Sigmoid colon (tissue), 7 donors: Measurements from ENCODE around the gene TBC1D16. TPM values are rescaled to one million over a fixed set of nuclear protein-coding genes. Genes with fewer than 3 reads are reported as not detected.

Experiments used
- DNase-seq: peaks from one replicate; pipeline ENCODE4 v3.0.0-alpha.2; 2019
- H3K27ac ChIP-seq, 4 donors: fragments of 200-600 bp; sonication (generic); one replicate each; pipeline ENCODE4 v1.5.1; 2016 to 2019; ENCODE audit warnings: mild to moderate bottlenecking in 1 of 4
- H3K27me3 ChIP-seq, 3 donors: fragments of 200-600 bp; sonication (generic); one replicate each; pipeline ENCODE4 v1.5.1; 2019; ENCODE audit warnings: mild to moderate bottlenecking in 1 of 3
- H3K36me3 ChIP-seq, 4 donors: fragments of 200-600 bp; sonication (generic); one replicate each; pipeline ENCODE4 v1.5.1; 2016 to 2019
- H3K4me1 ChIP-seq, 4 donors: fragments of 200-600 bp; sonication (generic); one replicate each; pipeline ENCODE4 v1.5.1; 2017 to 2019
- H3K4me3 ChIP-seq, 4 donors: fragments of 200-600 bp; sonication (generic); one replicate each; pipeline ENCODE4 v1.5.1; 2017 to 2019; ENCODE audit warnings: mild to moderate bottlenecking in 2 of 4, moderate library complexity in 1 of 4
- H3K9me3 ChIP-seq, 4 donors: fragments of 200-600 bp in 3 of 4; sonication (generic) in 3 of 4; one replicate each; pipeline versions ENCODE4 v1.5.1 to v1.6.1; 2013 to 2019
- EP300 ChIP-seq, 4 donors: sonication (generic); formaldehyde crosslinking; IDR thresholded peaks; one replicate each; pipeline ENCODE4 v1.6.1; 2017; ENCODE audit warnings: antibody characterized with exemption in 4 of 4
- POLR2A ChIP-seq, 2 donors: fragments of 450-650 bp; IDR thresholded peaks; one replicate each; pipeline ENCODE4 v1.6.1; 2016; ENCODE audit warnings: antibody characterized with exemption in 2 of 2, mild to moderate bottlenecking in 2 of 2, moderate library complexity in 2 of 2
- POLR2AphosphoS5 ChIP-seq, 4 donors: sonication (generic); formaldehyde crosslinking; IDR thresholded peaks; one replicate each; pipeline ENCODE4 v1.6.1; 2017; ENCODE audit warnings: antibody characterized with exemption in 4 of 4
- WGBS, 2 donors: extraction: QIAGEN DNeasy Blood & Tissue Kit; methylation state at CpG; one replicate each; pipeline ENCODE4 v1.1.7; 2013; 5-methylcytosine and 5-hydroxymethylcytosine counted together
- intact Hi-C: fragments of 100-400 bp; cut with DNase I; formaldehyde crosslinking; loops from one replicate; pipeline ENCODE4 v1.15.1; 2023
- polyA plus RNA-seq, 3 donors: library from polyadenylated mRNA; stranded (reverse); fragments of 200-250 nt; gene quantifications; one replicate each; pipeline ENCODE4 v1.2.3, GENCODE V29; 2013
- total RNA-seq, 4 donors: library from RNA; depleted of rRNA; stranded (reverse); fragments of >200 nt; gene quantifications; one replicate each; pipeline ENCODE4 v1.1.0, GENCODE V29; 2016
- TF ChIP-seq, protein P1 (sequence below), 4 experiments: fragments of 450-650 bp in 3 of 4; fragments of 200-600 bp in 1 of 4; IDR thresholded peaks; one replicate each; pipeline ENCODE4 v1.5.1; 2016 to 2019; ENCODE audit warnings: antibody characterized with exemption in 4 of 4, mild to moderate bottlenecking in 3 of 4, moderate library complexity in 2 of 4
- donor health status: healthy with polysubstance abuse.
- donor health status: Bipolar disorder and iron deficiency.
- donor health status: healthy.

TBC1D16 gene
- total and polyA plus RNA-seq, 7 donors = 3.6 to 21.9 (median 15.7) TPM

DNA sequence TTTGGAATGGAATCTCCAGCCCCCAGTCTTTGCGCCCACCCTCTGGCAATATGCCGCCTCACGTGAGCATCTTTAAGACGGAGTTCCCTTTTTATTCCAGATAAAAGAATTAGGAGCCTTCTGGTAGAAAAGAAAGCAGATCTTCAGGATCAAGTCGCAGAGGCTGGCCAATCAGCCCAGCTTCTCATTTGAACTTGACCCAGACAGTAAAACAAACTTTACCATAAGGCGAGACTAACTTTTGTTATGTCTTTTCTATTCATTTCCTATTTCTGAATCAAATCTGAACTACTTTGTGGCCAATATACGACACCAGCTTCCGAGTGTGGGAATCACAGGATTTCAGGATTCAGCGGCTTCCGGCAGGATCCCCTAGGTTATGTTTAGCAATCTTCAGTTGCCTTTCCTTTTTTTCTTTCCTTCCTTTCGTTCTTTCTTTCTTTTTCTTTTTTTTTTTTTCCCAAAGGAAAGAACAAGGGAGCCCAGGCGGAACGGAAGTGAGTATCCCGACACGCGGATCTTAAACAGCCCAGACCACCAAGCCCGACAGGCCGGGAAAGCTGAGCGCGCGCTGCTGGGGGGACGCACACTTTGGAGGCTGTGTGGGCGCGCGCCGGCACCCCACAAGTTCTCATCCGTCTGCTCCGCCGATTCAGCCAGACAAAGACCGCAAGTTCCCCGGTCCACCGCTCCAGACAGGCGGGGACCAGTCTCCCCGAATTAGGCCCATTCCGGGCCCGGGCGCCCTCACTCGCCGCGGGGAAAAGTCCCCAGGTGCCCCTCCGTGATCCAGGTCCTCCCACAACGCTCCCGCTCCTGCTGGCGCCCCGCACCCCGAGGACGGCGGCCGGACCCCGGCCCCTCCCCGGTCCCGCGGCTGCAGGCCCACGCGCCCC lies 633 bp downstream of the TBC1D16 start:
- Histone ChIP-seq H3K36me3 (peaks cover 0 to 5% (median 1%) of the 10 kb centered on the region in 4 donors), H3K4me1 (peaks cover 0 to 26% (median 13%) of the 10 kb centered on the region in 4 donors), H3K4me3 (peak overlapping the region; percentile 58 to 87 (median 76)), H3K27ac (peak overlapping the region; percentile 82 to 96 (median 87)), H3K9me3 (no peaks in the 10 kb centered on the region), H3K27me3 (no peaks in the 10 kb centered on the region)
- intact Hi-C loops = loop anchor here (1.0 to 5.0 kb wide), 5 partner anchors 26 to 227 kb away; partner anchors contain the start of genes GAA and RNF213
- no peak for TF ChIP-seq EP300 (IDR thresholded peaks at IDR 0.05)
- TF ChIP-seq, protein P1, sequence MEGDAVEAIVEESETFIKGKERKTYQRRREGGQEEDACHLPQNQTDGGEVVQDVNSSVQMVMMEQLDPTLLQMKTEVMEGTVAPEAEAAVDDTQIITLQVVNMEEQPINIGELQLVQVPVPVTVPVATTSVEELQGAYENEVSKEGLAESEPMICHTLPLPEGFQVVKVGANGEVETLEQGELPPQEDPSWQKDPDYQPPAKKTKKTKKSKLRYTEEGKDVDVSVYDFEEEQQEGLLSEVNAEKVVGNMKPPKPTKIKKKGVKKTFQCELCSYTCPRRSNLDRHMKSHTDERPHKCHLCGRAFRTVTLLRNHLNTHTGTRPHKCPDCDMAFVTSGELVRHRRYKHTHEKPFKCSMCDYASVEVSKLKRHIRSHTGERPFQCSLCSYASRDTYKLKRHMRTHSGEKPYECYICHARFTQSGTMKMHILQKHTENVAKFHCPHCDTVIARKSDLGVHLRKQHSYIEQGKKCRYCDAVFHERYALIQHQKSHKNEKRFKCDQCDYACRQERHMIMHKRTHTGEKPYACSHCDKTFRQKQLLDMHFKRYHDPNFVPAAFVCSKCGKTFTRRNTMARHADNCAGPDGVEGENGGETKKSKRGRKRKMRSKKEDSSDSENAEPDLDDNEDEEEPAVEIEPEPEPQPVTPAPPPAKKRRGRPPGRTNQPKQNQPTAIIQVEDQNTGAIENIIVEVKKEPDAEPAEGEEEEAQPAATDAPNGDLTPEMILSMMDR (IDR thresholded peaks at IDR 0.05) = no peak
- TF ChIP-seq POLR2A (IDR thresholded peaks at IDR 0.05) = no peak
- TF ChIP-seq POLR2AphosphoS5 (IDR thresholded peaks at IDR 0.05) = no peak
- WGBS, 2 donors = 1 to 3% methylated on average over 55 of the region's 55 CpGs
- no peak for DNase-seq

DNA sequence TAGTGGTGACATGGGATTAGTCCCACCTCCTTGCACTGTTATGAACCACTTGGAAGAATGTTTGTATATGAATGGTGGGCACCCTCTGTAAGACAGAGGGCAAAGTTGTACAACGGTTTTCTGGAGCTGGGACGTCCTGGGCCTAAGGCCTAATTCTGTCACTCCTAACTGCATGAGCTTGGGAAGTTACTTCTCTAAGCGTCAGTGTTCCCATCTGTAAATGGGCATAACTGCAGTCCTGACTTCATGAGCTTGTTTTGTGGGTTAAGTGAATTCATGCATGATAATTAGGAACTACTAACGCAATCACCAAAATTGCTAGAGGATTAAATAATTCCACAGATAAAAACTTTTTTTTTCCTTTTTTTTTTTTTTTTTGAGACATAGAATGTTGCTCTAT lies 1.8 kb downstream of the TBC1D16 start:
- Histone ChIP-seq H3K36me3 (no peaks in the 10 kb centered on the region), H3K4me3 (peak overlapping the region in 1 of 4 donors; percentile 86), H3K27ac (no peak overlapping the region), H3K27me3 (no peaks in the 10 kb centered on the region), H3K9me3 (no peaks in the 10 kb centered on the region), H3K4me1 (peaks cover 0 to 32% (median 14%) of the 10 kb centered on the region in 4 donors)
- 93 to 95% methylated on average over 4 of the region's 4 CpGs for WGBS, 2 donors
- DNase-seq = no peak
- intact Hi-C loops = loop anchor here (2.0 kb wide), 1 partner anchor 25 kb away; no protein-coding TSS in a partner anchor
- TF ChIP-seq EP300 (IDR thresholded peaks at IDR 0.05) = no peak
- TF ChIP-seq, protein P1 (IDR thresholded peaks at IDR 0.05) = no peak

DNA sequence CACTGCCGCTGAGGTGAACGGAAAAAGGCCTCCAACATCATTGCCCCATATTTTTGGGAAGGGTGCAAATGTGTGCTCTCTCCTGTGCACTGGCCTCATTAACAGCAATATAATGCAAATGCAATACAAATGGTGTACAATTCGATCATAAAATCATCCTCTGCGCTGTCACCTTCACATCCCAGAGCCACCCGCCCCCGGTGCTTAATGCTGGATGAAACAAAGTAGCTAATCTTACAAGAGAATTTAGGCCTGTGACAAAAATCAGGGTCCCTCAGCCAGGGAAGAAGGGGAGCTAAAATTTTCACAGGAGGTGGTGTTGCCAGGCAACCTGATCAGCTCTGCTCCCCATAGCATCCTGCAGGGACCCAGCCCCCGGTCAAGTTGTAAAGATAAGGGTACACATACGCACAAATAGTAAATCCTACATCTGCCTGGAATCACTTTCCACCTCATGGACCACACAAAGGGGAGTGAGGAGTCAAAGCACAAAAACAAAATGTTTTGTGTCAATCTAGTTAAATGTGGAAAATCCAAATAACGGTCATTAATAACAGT lies 3.0 kb downstream of the TBC1D16 start:
- 91 to 93% methylated on average over 9 of the region's 9 CpGs for WGBS, 2 donors
- TF ChIP-seq, protein P1 (IDR thresholded peaks at IDR 0.05) = no peak
- TF ChIP-seq EP300 (IDR thresholded peaks at IDR 0.05) (no peak), POLR2A (IDR thresholded peaks at IDR 0.05) (no peak), POLR2AphosphoS5 (IDR thresholded peaks at IDR 0.05) (no peak)
- Histone ChIP-seq H3K27ac (no peak overlapping the region), H3K9me3 (no peaks in the 10 kb centered on the region), H3K36me3 (no peaks in the 10 kb centered on the region), H3K4me1 (peaks cover 0 to 41% (median 17%) of the 10 kb centered on the region in 4 donors), H3K4me3 (no peak overlapping the region), H3K27me3 (no peaks in the 10 kb centered on the region)
- intact Hi-C loops = no loop called here
- no peak for DNase-seq

DNA sequence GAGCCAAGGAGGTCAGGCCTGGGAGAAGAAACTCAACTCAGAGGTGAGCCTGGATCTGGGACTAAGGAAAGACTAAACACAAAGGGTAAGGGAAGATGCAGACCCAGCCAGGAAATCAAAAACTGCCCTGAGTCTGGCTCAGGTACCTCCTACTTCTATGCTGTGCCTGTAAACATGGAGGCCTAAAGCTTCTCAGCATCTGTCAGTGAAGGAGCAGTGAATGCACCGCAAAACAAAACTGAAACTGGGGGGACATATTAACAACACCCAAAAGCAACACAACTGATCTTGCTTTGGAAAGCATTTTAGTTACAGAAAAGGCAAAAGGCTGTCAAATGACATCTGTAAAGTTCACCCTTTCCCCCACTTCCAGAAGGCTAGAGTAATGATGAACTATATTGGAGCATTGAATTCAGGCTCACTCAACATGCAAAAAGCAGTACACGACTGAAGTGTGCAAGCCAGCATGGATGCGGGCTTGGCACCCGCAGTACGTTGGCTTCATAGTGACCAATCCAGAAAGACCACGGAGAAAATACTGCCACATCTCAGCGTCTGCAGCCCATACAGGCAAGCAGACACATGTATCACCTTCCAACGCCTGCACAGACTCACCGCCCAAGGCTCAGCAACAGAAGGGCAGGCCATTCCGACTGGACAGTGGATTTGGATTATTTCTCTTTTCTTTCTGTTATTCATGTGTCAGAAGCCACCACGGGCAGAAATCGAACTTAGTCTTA lies 3.8 kb downstream of the TBC1D16 start:
- Histone ChIP-seq H3K9me3 (no peaks in the 10 kb centered on the region), H3K4me1 (peaks cover 0 to 36% (median 12%) of the 10 kb centered on the region in 4 donors), H3K27me3 (no peaks in the 10 kb centered on the region), H3K36me3 (no peaks in the 10 kb centered on the region), H3K27ac (no peak overlapping the region), H3K4me3 (no peak overlapping the region)
- 91 to 92% methylated on average over 12 of the region's 12 CpGs for WGBS, 2 donors
- TF ChIP-seq EP300 (IDR thresholded peaks at IDR 0.05) (no peak), POLR2A (IDR thresholded peaks at IDR 0.05) (no peak), POLR2AphosphoS5 (IDR thresholded peaks at IDR 0.05) (no peak)
- TF ChIP-seq, protein P1 (IDR thresholded peaks at IDR 0.05) = no peak
- intact Hi-C loops = no loop called here
- no peak for DNase-seq
